HG02938 (cell line): ENCODE data around the gene AARS1.
"Not testable (repeated sequence)": the region's sequence is repeated elsewhere in the genome, so short reads cannot be mapped to it uniquely, and the experiment has no call there.

Experiments used
- ATAC-seq: cut with Tn5 transposase; IDR thresholded peaks from one replicate; pipeline ENCODE4 v1.9.1; 2021; ENCODE audit warnings: mild to moderate bottlenecking, moderate library complexity; ENCODE audit not compliant: unreplicated experiment

The AARS1 gene

DNA sequence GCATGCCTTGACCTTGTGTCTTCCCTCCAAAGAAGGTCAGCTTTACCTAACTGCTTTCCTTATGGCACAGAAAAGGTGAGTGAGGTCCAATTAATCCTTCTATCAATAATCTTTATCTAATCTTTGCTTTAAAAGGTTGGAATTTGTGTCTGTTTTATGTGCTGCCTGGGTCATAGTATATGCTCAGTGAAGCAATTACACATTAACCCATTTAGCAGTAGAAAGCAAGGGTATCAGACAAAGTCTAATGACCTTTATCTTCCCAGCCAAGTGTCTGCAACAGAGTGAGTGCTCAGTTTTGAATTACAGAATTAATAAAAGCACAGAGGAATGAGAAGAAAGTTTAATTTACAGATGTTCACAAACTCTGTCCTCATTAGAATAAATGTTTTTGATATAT is 63.3 kb downstream of the AARS1 start:
- ATAC-seq, result not testable (repeated sequence)

GRCh38 chr16:70225430-70225829 is 63.9 kb downstream of the AARS1 start:
- ATAC-seq, result not testable (repeated sequence)

DNA sequence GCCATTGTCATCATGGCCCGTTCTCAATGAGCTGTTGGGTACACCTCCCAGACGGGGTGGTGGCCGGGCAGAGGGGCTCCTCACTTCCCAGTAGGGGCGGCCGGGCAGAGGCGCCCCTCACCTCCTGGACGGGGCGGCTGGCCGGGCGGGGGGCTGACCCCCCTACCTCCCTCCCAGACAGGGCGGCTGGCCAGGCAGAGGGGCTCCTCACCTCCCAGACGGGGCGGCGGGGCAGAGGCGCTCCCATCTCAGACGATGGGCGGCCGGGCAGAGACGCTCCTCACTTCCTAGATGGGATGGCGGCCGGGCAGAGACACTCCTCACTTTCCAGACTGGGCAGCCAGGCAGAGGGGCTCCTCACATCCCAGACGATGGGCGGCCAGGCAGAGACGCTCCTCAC is 64.7 kb downstream of the AARS1 start:
- not testable (repeated sequence) for ATAC-seq

DNA sequence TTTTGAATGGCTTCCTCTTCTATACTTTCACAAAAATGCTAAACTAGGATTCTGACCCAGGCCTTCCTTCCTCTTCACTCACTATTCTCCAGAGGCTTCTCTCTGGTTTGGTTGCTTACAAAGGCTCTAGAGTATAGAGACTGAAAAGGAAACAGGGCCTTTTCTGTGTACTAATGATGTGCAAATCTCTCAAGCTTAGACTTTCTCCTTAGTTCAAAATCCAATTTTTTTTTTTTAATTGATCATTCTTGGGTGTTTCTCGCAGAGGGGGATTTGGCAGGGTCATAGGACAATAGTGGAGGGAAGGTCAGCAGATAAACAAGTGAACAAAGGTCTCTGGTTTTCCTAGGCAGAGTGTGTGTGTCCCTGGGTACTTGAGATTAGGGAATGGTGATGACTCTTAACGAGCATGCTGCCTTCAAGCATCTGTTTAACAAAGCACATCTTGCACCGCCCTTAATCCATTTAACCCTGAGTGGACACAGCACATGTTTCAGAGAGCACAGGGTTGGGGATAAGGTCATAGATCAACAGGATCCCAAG is 65.3 kb downstream of the AARS1 start:
- ATAC-seq, result not testable (repeated sequence)

DNA sequence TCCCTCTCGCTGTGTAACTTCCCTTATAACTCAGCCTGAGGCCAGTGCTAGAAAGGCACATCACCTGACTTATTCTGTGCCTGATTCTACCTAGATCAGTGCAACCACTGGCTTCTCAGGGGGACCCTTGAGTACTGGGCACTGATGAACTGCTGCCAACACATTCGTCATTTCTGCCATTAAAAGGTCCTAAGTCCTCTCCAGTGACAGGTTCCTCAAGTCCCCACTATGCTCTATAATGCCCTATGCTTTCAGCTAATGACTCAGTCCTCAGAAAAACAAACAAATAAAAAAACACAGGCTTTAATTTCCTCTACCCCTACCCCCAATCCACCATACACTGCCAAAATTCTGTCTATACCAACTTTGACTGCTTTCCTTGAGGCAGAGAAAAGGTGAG is 66.1 kb downstream of the AARS1 start:
- ATAC-seq, result not testable (repeated sequence)

GRCh38 chr16:70222574-70222973 is 66.7 kb downstream of the AARS1 start:
- ATAC-seq, result not testable (repeated sequence)

- not testable (repeated sequence) for ATAC-seq
Measured at GRCh38 chr16:70218586-70218985, 70.7 kb downstream of the AARS1 start.

DNA sequence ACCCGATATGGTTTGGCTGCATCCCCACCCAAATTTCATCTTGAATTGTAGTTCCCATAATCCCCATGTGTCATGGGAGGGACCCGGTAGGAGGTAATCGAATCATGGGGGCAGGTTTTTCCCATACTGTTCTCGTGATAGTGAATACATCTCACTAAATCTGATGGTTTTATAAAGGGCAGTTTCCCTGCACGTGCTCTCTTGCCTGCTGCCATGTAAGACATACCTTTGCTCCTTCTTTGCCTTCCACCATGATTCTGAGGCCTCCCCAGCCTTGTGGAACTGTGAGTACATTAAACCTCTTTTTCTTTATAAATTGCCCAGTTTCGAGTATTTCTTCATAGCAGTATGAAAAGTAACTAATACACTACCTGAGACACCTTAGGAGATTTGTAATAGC is 82.9 kb downstream of the AARS1 start:
- ATAC-seq, result not testable (repeated sequence)

DNA sequence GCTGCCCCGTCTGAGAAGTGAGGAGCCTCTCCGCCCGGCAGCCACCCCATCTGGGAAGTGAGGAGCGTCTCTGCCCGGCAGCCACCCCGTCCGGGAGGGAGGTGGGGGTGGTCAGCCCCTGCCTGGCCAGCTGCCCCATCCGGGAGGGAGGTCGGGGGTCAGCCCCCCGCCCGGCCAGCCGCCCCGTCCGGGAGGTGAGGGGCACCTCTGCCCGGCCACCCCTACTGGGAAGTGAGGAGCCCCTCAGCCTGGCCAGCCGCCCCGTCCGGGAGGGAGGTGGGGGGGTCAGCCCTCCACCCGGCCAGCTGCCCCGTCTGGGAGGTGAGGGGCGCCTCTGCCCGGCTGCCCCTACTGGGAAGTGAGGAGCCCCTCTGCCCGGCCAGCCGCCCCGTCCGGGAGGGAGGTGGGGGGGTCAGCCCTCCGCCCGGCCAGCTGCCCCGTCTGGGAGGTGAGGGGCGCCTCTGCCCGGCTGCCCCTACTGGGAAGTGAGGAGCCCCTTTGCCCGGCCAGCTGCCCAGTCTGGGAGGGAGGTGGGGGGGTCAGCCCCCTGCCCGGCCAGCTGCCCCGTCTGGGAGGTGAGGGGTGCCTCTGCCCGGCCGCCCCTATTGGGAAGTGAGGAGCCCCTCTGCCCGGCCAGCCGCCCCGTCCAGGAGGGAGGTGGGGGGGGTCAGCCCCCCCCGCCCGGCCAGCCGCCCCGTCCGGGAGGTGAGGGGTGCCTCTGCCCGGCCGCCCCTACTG is 84.5 kb downstream of the AARS1 start:
- ATAC-seq, result not testable (repeated sequence)

DNA sequence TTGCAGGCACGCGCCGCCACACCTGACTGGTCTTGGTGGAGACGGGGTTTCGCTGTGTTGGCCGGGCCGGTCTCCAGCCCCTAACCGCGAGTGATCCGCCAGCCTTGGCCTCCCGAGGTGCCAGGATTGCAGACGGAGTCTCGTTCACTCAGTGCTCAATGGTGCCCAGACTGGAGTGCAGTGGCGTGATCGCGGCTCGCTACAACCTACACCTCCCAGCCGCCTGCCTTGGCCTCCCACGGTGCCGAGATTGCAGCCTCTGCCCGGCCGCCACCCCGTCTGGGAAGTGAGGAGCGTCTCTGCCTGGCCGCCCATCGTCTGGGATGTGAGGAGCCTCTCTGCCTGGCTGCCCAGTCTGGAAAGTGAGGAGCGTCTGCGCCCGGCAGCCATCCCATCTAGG is 85.3 kb downstream of the AARS1 start:
- ATAC-seq, result not testable (repeated sequence)

- ATAC-seq, result not testable (repeated sequence)
Measured at GRCh38 chr16:70203508-70203907, 85.8 kb downstream of the AARS1 start.
